IMR-90 (cell line): ENCODE measurements around the gene RFPL1.

ENCODE experiments used
- CEBPB ChIP-seq: IDR thresholded peaks from 2 replicates; pipeline ENCODE4 v1.6.1; 2012; ENCODE audit warnings: low read depth, low read length, improper control_type of control experiment
- CTCF ChIP-seq: conservative IDR thresholded peaks from 2 replicates; pipeline ENCODE4 v1.5.1; 2012; ENCODE audit warnings: mild to moderate bottlenecking, low read depth, low read length, improper control_type of control experiment
- FOS ChIP-seq: fragments of 150-350 bp; IDR thresholded peaks from 2 replicates; pipeline ENCODE4 v1.6.1; 2016; ENCODE audit warnings: low read depth, low read length
- MAFK ChIP-seq: IDR thresholded peaks from 2 replicates; pipeline ENCODE4 v1.6.1; 2012; ENCODE audit warnings: low read depth, low read length, improper control_type of control experiment
- POLR2A ChIP-seq: IDR thresholded peaks from 2 replicates; pipeline ENCODE4 v1.6.1; 2012; ENCODE audit warnings: mild to moderate bottlenecking, low read depth, low read length
- RAD21 ChIP-seq: IDR thresholded peaks from 2 replicates; pipeline ENCODE4 v1.6.1; 2012; ENCODE audit warnings: low read length, improper control_type of control experiment
- RCOR1 ChIP-seq: IDR thresholded peaks from 2 replicates; pipeline ENCODE4 v1.6.1; 2012; ENCODE audit warnings: mild to moderate bottlenecking, low read length, improper control_type of control experiment; ENCODE audit not compliant: insufficient replicate concordance
- SMC3 ChIP-seq: fragments of 150-350 bp; IDR thresholded peaks from 2 replicates; pipeline ENCODE4 v1.6.1; 2016; ENCODE audit warnings: low read depth, mild to moderate bottlenecking, antibody characterized with exemption, low read length, moderate library complexity
- USF2 ChIP-seq: fragments of 150-350 bp; IDR thresholded peaks from 2 replicates; pipeline ENCODE4 v1.6.1; 2017; ENCODE audit warnings: mild to moderate bottlenecking, antibody characterized with exemption, low read length, low read depth

- TF ChIP-seq SMC3 = no peak
- no peak for TF ChIP-seq FOS
- no peak for TF ChIP-seq CTCF
- TF ChIP-seq USF2 = no peak
- TF ChIP-seq RAD21 = no peak
- TF ChIP-seq RCOR1 = no peak
- TF ChIP-seq POLR2A = no peak
- TF ChIP-seq MAFK = no peak
- no peak for TF ChIP-seq CEBPB
These were observed 37.7 kb downstream of the RFPL1 start for GRCh38 chr22:29476116-29476515.
